ENCODE data around the gene TCP11.
"Not testable (repeated sequence)": the region's sequence is repeated elsewhere in the genome, so short reads cannot be mapped to it uniquely, and the experiment has no call there.

The TCP11 gene

GRCh38 chr6:35146453-35146852, 5.3 kb upstream of the TCP11 start:
- DNase-seq (ENCODE audit: low read depth): no peak

GRCh38 chr6:35145757-35146156, 4.6 kb upstream of the TCP11 start:
- no peak for DNase-seq (ENCODE audit: low read depth)

- DNase-seq (ENCODE audit: low read depth): no peak
Observed at GRCh38 chr6:35142588-35143569, 1.7 kb upstream of the TCP11 start.

GRCh38 chr6:35140639-35141006, 516 bp downstream of the TCP11 start:
- DNase-seq (ENCODE audit: low read depth): no peak

- no peak for DNase-seq (ENCODE audit: low read depth)
Observed at GRCh38 chr6:35139924-35140638, 1.1 kb downstream of the TCP11 start.

GRCh38 chr6:35139470-35139869, 1.7 kb downstream of the TCP11 start:
- DNase-seq (ENCODE audit: low read depth): no peak

- not testable (repeated sequence) for DNase-seq (ENCODE audit: low read depth)
Observed at GRCh38 chr6:35138191-35138590, 2.9 kb downstream of the TCP11 start.

GRCh38 chr6:35136185-35136584, 5.0 kb downstream of the TCP11 start:
- DNase-seq (ENCODE audit: low read depth): no peak

- DNase-seq (ENCODE audit: low read depth): no peak
Observed at GRCh38 chr6:35128496-35128895, 12.6 kb downstream of the TCP11 start.

- no peak for DNase-seq (ENCODE audit: low read depth)
Observed at GRCh38 chr6:35128042-35128441, 13.1 kb downstream of the TCP11 start.

- DNase-seq (ENCODE audit: low read depth): no peak
Observed at GRCh38 chr6:35124356-35124755, 16.8 kb downstream of the TCP11 start.

GRCh38 chr6:35120746-35121145, 20.4 kb downstream of the TCP11 start:
- DNase-seq (ENCODE audit: low read depth): no peak

- DNase-seq (ENCODE audit: low read depth): no peak
Observed at GRCh38 chr6:35108309-35108885, 32.7 kb downstream of the TCP11 start.

GRCh38 chr6:35107761-35108160, 33.4 kb downstream of the TCP11 start:
- DNase-seq (ENCODE audit: low read depth): not testable (repeated sequence)

GRCh38 chr6:35107208-35107607, 33.9 kb downstream of the TCP11 start:
- not testable (repeated sequence) for DNase-seq (ENCODE audit: low read depth)

GRCh38 chr6:35106061-35106460, 35.1 kb downstream of the TCP11 start:
- DNase-seq (ENCODE audit: low read depth): not testable (repeated sequence)

- DNase-seq (ENCODE audit: low read depth): no peak
Observed at GRCh38 chr6:35105078-35105477, 36.1 kb downstream of the TCP11 start.

GRCh38 chr6:35099116-35099515, 42.0 kb downstream of the TCP11 start:
- DNase-seq (ENCODE audit: low read depth): no peak

GRCh38 chr6:35096129-35096862, 44.8 kb downstream of the TCP11 start:
- peak; percentile 53 for DNase-seq (ENCODE audit: low read depth)

- DNase-seq (ENCODE audit: low read depth): no peak
Observed at GRCh38 chr6:35094183-35094582, 47.0 kb downstream of the TCP11 start.

- DNase-seq (ENCODE audit: low read depth): no peak
Observed at GRCh38 chr6:35093783-35094182, 47.4 kb downstream of the TCP11 start.

- no peak for DNase-seq (ENCODE audit: low read depth)
Observed at GRCh38 chr6:35093118-35093445, 48.1 kb downstream of the TCP11 start.

Measured in HS-5 (cell line).